HepG2 (cell line): ENCODE results near the gene TNFAIP8L3. TPM values are rescaled to one million over a fixed set of nuclear protein-coding genes. Genes with fewer than 3 reads are reported as not detected.

Experiments
- ATAC-seq: fragments of 200-7000 bp; cut with Tn5 transposase; 3 replicates; pipeline ENCODE4 v1.9.1; 2020; ENCODE audit warnings: mild to moderate bottlenecking, moderate library complexity
- BruUV-seq: library from RNA; stranded (reverse); fragments of 400-500 nt; replicated peaks from 2 replicates; lab custom pipeline; 2021; lab: Mats Ljungman, UMichigan
- CTCF ChIA-PET: fragments of 300-600 bp; formaldehyde crosslinking; extraction: SDS; loops from one replicate; lab custom pipeline; 2021; ENCODE audit warnings: low total read pairs, inconsistent platforms, low intra/inter-chr PET ratio; lab: Yijun Ruan, JAX
- POLR2A ChIA-PET: fragments of 350-600 bp; sonication (Branson Sonifier 250); formaldehyde crosslinking; loops from one replicate; lab custom pipeline; 2020; ENCODE audit warnings: antibody characterized with exemption, inconsistent platforms; lab: Yijun Ruan, JAX
- DNase-seq: peaks from one replicate; pipeline ENCODE4 v3.0.0-alpha.2; 2015; ENCODE audit warnings: low spot score
- FAIRE-seq: peaks from 3 replicates; lab custom pipeline; 2011; peaks lifted over from hg19 to GRCh38; lab: Jason Lieb, UNC
- H2AFZ ChIP-seq: one replicate; pipeline ENCODE4 v1.6.1; 2011; ENCODE audit warnings: low read length, inconsistent platforms
- H3K27ac ChIP-seq: fragments of 300-600 bp; 3 replicates; pipeline ENCODE4 v1.8.0; 2011; ENCODE audit warnings: mixed run types, mild to moderate bottlenecking, mixed read lengths, low read length, inconsistent platforms; ENCODE audit not compliant: insufficient read depth; ENCODE audit errors: extremely low read length
- H3K27me3 ChIP-seq, 2 experiments: fragments of 200-600 bp in 1 of 2; 2 replicates in 1 of 2; 3 replicates in 1 of 2; pipeline versions ENCODE4 v1.6.0 to v1.8.0; 2011; ENCODE audit warnings: low read length in 2 of 2, mild to moderate bottlenecking in 2 of 2, moderate library complexity in 2 of 2, inconsistent platforms in 1 of 2; ENCODE audit not compliant: insufficient read depth in 2 of 2, control insufficient read depth in 1 of 2
- H3K36me3 ChIP-seq, 2 experiments: fragments of 200-600 bp in 1 of 2; replicated peaks in 1 of 2; 2 replicates in 1 of 2; 3 replicates in 1 of 2; pipeline versions ENCODE4 v1.5.1 to v1.8.0; 2011; ENCODE audit warnings: low read length in 2 of 2, inconsistent platforms in 1 of 2; ENCODE audit not compliant: insufficient read depth in 2 of 2, control insufficient read depth in 1 of 2
- H3K4me1 ChIP-seq: 2 replicates; pipeline ENCODE4 v1.5.1; 2012; ENCODE audit warnings: low read length, inconsistent platforms; ENCODE audit not compliant: insufficient read depth
- H3K4me2 ChIP-seq: 2 replicates; pipeline ENCODE4 v1.6.0; 2011; ENCODE audit warnings: low read depth, low read length, inconsistent platforms
- H3K4me3 ChIP-seq, 3 experiments: fragments of 200-600 bp in 1 of 3; sonication (generic), shearing (Covaris generic) in 1 of 3; replicated peaks in 1 of 3; 2 replicates each; pipeline ENCODE4 v1.5.1; 2011 to 2016; ENCODE audit warnings: low read length in 3 of 3, inconsistent platforms in 2 of 3, low read depth in 2 of 3, mild to moderate bottlenecking in 2 of 3, control low read depth in 1 of 3, mixed read lengths in 1 of 3; ENCODE audit not compliant: insufficient read depth in 1 of 3
- H3K79me2 ChIP-seq: one replicate; pipeline ENCODE4 v1.6.1; 2011; ENCODE audit warnings: low read length, inconsistent platforms; ENCODE audit not compliant: insufficient read depth
- H3K9ac ChIP-seq: 2 replicates; pipeline ENCODE4 v1.6.0; 2011; ENCODE audit warnings: mild to moderate bottlenecking, low read depth, low read length, inconsistent platforms; ENCODE audit not compliant: insufficient read depth
- H3K9me3 ChIP-seq: 2 replicates; pipeline ENCODE4 v1.5.1; 2012; ENCODE audit warnings: mild to moderate bottlenecking, low read length
- H4K20me1 ChIP-seq: 2 replicates; pipeline ENCODE4 v1.6.0; 2011; ENCODE audit warnings: inconsistent platforms, mild to moderate bottlenecking, low read length, moderate library complexity; ENCODE audit not compliant: insufficient read depth
- ATF1 ChIP-seq: IDR thresholded peaks from 2 replicates; pipeline ENCODE4 v1.6.1; 2016; ENCODE audit warnings: mild to moderate bottlenecking, control low read depth
- GPN1 ChIP-seq: sonication (generic); formaldehyde crosslinking; IDR thresholded peaks from 2 replicates; pipeline ENCODE4 v1.5.1; 2020; ENCODE audit warnings: missing genetic modification reagents, borderline replicate concordance
- KDM3A ChIP-seq: IDR thresholded peaks from 2 replicates; pipeline ENCODE4 v1.6.1; 2018; ENCODE audit warnings: low read depth, missing compliant biosample characterization
- MZF1 ChIP-seq: sonication (generic); formaldehyde crosslinking; IDR thresholded peaks from 2 replicates; pipeline ENCODE4 v1.8.1; 2023; ENCODE audit warnings: mild to moderate bottlenecking, missing genetic modification reagents, borderline replicate concordance
- RFX3 ChIP-seq: IDR thresholded peaks from 2 replicates; pipeline ENCODE4 v1.6.1; 2016; ENCODE audit warnings: missing biosample characterization, missing genetic modification reagents
- SAP130 ChIP-seq: IDR thresholded peaks from 2 replicates; pipeline ENCODE4 v1.6.1; 2016; ENCODE audit warnings: low read depth
- ZNF101 ChIP-seq: sonication (generic); formaldehyde crosslinking; IDR thresholded peaks from 2 replicates; pipeline ENCODE4 v1.4.0; 2020; ENCODE audit warnings: mild to moderate bottlenecking, low read depth, missing genetic modification reagents, borderline replicate concordance
- ZNF343 ChIP-seq: sonication (generic); formaldehyde crosslinking; IDR thresholded peaks from 2 replicates; pipeline ENCODE4 v1.4.0; 2020; ENCODE audit warnings: mild to moderate bottlenecking, missing genetic modification reagents
- ZNF354B ChIP-seq: sonication (generic); formaldehyde crosslinking; IDR thresholded peaks from 2 replicates; pipeline ENCODE4 v1.8.0; 2022; ENCODE audit warnings: mild to moderate bottlenecking, missing genetic modification reagents
- ZNF569 ChIP-seq: sonication (generic); formaldehyde crosslinking; IDR thresholded peaks from 2 replicates; pipeline ENCODE4 v1.5.0; 2020; ENCODE audit warnings: mild to moderate bottlenecking, missing genetic modification reagents, moderate library complexity, borderline replicate concordance
- ZNF709 ChIP-seq: sonication (generic); formaldehyde crosslinking; IDR thresholded peaks from 2 replicates; pipeline ENCODE4 v1.5.0; 2020; ENCODE audit warnings: mild to moderate bottlenecking, missing genetic modification reagents
- WGBS: methylation state at CpG from one replicate; pipeline ENCODE4 v1.1.6; 2017; ENCODE audit warnings: low lambda C conversion rate; 5-methylcytosine and 5-hydroxymethylcytosine counted together
- in situ Hi-C: cut with HindIII; loops from 2 replicates; pipeline ENCODE4 v1.10.0; 2017; ENCODE audit warnings: low pct_unique_long_range_greater_than_20kb; ENCODE audit not compliant: extremely low pct_ligation_motif_present
- intact Hi-C: fragments of 100-400 bp; cut with micrococcal nuclease; formaldehyde crosslinking; loops from one replicate; pipeline ENCODE4 v1.10.0; 2022; ENCODE audit not compliant: unreplicated experiment
- polyA plus RNA-seq, 8 experiments: library from polyadenylated mRNA; depleted of rRNA in 3 of 8; stranded (reverse) in 7 of 8; unstranded in 1 of 8; fragments of >200 nt; fragmentation: Illumina TruSeq in 4 of 8; extraction: Trizol in 4 of 8; gene quantifications; 2 replicates each; pipeline versions ENCODE4 v1.2.1 to v1.2.3, GENCODE V29; 2011 to 2016; ENCODE audit warnings: low read depth in 4 of 8, missing spikeins in 1 of 8, mixed read lengths in 1 of 8; ENCODE audit not compliant: insufficient read depth in 1 of 8
- total RNA-seq, 5 experiments: library from RNA; depleted of rRNA; stranded (reverse); fragments of >200 nt; fragmentation: Illumina TruSeq; extraction: Trizol; gene quantifications; 2 replicates each; pipeline ENCODE4 v1.2.3, GENCODE V29; 2016; ENCODE audit warnings: low read depth in 1 of 5
- TF ChIP-seq, protein P1 (sequence below): sonication (generic); formaldehyde crosslinking; IDR thresholded peaks from 2 replicates; pipeline ENCODE4 v1.8.0; 2022; ENCODE audit warnings: low read depth, missing genetic modification reagents
- TF ChIP-seq, protein P2 (sequence below): sonication (generic); formaldehyde crosslinking; IDR thresholded peaks from 2 replicates; pipeline ENCODE4 v1.9.0; 2021; ENCODE audit warnings: missing genetic modification reagents, mild to moderate bottlenecking, borderline replicate concordance
- TF ChIP-seq, protein P3 (sequence below): IDR thresholded peaks from 2 replicates; pipeline ENCODE4 v1.6.1; 2016; ENCODE audit warnings: low read depth, missing genetic modification reagents, missing compliant biosample characterization
- TF ChIP-seq, protein P4 (sequence below): sonication (generic); formaldehyde crosslinking; IDR thresholded peaks from 2 replicates; pipeline ENCODE4 v1.5.0; 2020; ENCODE audit warnings: mild to moderate bottlenecking, missing genetic modification reagents, moderate library complexity

Gene TNFAIP8L3
- total and polyA plus RNA-seq, 2 of the 13 experiments (the other 11 are each of a cell fraction or from before 2014, with no cell fraction given) = 0.15 to 4.0 TPM

DNA sequence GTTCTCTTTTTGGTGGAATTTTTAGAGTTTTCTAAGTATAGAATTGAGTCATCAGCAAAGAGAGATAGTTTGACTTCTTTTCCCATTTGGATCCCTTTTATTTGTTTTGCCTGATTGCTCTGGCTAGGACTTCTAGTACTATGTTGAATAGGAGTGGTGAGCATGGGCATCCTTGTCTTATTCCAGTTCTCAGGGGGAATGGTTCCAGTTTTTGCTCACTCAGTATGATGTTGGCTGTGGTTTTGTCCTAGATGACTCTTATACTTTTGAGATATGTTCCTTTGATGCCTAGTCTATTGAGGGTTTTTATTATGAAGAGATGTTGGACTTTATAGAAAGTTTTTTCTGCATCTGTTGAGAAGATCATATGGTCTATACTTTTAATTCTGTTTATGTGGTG is 72.5 kb downstream of the TNFAIP8L3 start (continued):
- TF ChIP-seq, protein P1, sequence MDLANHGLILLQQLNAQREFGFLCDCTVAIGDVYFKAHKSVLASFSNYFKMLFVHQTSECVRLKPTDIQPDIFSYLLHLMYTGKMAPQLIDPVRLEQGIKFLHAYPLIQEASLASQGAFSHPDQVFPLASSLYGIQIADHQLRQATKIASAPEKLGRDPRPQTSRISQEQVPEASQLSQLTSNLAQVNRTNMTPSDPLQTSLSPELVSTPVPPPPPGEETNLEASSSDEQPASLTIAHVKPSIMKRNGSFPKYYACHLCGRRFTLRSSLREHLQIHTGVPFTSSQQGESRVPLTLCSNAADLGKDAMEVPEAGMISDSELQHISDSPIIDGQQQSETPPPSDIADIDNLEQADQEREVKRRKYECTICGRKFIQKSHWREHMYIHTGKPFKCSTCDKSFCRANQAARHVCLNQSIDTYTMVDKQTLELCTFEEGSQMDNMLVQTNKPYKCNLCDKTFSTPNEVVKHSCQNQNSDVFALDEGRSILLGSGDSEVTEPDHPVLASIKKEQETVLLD = no peak
- TF ChIP-seq MZF1 (CRISPR knock-in tag) (no peak), GPN1 (CRISPR knock-in tag) (no peak), ZNF569 (CRISPR knock-in tag) (no peak)
- TF ChIP-seq, protein P2, sequence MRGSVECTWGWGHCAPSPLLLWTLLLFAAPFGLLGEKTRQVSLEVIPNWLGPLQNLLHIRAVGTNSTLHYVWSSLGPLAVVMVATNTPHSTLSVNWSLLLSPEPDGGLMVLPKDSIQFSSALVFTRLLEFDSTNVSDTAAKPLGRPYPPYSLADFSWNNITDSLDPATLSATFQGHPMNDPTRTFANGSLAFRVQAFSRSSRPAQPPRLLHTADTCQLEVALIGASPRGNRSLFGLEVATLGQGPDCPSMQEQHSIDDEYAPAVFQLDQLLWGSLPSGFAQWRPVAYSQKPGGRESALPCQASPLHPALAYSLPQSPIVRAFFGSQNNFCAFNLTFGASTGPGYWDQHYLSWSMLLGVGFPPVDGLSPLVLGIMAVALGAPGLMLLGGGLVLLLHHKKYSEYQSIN (CRISPR knock-in tag) = no peak

DNA sequence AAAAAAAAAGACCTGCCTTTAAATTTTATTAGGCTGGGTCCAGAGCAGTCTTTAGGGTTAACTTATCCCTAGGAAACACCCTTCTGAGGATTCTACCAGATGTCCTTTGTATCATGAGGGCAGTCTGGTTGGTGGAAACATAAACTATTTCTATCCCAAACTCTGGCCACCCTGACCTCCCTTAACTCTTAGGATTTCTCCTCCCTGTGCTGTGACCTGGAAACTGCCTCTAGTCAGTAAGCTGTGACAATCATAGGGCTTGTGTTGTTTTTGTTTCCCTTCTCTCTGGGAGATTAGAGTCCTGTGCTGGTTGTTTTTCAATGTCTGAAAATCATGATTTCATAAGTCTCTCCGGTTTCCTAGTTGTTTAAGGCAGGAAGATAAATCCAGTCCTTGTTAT is 78.1 kb downstream of the TNFAIP8L3 start:
- Histone ChIP-seq H2AFZ (no peak overlapping the region), H3K27ac (no peak overlapping the region), H3K4me3 (no peak overlapping the region), H3K36me3 (no peaks in the 10 kb centered on the region), H4K20me1 (no peaks in the 10 kb centered on the region), H3K27me3 (no peaks in the 10 kb centered on the region), H3K4me2 (no peak overlapping the region), H3K9me3 (no peaks in the 10 kb centered on the region), H3K79me2 (no peaks in the 10 kb centered on the region), H3K9ac (no peak overlapping the region), H3K4me1 (no peaks in the 10 kb centered on the region)
- no peak for DNase-seq
- ChIA-PET CTCF (no interaction called here), POLR2A (no interaction called here)
- intact Hi-C loops = no loop called here
- 47% methylated on average over 1 of the region's 1 CpG for WGBS
- BruUV-seq = no TSS peak
- no peak for ATAC-seq
- FAIRE-seq = no peak
- in situ Hi-C loops = no loop called here
- TF ChIP-seq KDM3A (CRISPR knock-in tag) (no peak), ZNF101 (CRISPR knock-in tag) (no peak), ATF1 (CRISPR knock-in tag) (no peak), SAP130 (CRISPR knock-in tag) (no peak), RFX3 (CRISPR knock-in tag) (no peak), ZNF709 (no peak), ZNF354B (no peak), ZNF343 (CRISPR knock-in tag) (no peak)
- TF ChIP-seq, protein P3, sequence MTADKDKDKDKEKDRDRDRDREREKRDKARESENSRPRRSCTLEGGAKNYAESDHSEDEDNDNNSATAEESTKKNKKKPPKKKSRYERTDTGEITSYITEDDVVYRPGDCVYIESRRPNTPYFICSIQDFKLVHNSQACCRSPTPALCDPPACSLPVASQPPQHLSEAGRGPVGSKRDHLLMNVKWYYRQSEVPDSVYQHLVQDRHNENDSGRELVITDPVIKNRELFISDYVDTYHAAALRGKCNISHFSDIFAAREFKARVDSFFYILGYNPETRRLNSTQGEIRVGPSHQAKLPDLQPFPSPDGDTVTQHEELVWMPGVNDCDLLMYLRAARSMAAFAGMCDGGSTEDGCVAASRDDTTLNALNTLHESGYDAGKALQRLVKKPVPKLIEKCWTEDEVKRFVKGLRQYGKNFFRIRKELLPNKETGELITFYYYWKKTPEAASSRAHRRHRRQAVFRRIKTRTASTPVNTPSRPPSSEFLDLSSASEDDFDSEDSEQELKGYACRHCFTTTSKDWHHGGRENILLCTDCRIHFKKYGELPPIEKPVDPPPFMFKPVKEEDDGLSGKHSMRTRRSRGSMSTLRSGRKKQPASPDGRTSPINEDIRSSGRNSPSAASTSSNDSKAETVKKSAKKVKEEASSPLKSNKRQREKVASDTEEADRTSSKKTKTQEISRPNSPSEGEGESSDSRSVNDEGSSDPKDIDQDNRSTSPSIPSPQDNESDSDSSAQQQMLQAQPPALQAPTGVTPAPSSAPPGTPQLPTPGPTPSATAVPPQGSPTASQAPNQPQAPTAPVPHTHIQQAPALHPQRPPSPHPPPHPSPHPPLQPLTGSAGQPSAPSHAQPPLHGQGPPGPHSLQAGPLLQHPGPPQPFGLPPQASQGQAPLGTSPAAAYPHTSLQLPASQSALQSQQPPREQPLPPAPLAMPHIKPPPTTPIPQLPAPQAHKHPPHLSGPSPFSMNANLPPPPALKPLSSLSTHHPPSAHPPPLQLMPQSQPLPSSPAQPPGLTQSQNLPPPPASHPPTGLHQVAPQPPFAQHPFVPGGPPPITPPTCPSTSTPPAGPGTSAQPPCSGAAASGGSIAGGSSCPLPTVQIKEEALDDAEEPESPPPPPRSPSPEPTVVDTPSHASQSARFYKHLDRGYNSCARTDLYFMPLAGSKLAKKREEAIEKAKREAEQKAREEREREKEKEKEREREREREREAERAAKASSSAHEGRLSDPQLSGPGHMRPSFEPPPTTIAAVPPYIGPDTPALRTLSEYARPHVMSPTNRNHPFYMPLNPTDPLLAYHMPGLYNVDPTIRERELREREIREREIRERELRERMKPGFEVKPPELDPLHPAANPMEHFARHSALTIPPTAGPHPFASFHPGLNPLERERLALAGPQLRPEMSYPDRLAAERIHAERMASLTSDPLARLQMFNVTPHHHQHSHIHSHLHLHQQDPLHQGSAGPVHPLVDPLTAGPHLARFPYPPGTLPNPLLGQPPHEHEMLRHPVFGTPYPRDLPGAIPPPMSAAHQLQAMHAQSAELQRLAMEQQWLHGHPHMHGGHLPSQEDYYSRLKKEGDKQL (CRISPR knock-in tag) = no peak
- TF ChIP-seq, protein P4, sequence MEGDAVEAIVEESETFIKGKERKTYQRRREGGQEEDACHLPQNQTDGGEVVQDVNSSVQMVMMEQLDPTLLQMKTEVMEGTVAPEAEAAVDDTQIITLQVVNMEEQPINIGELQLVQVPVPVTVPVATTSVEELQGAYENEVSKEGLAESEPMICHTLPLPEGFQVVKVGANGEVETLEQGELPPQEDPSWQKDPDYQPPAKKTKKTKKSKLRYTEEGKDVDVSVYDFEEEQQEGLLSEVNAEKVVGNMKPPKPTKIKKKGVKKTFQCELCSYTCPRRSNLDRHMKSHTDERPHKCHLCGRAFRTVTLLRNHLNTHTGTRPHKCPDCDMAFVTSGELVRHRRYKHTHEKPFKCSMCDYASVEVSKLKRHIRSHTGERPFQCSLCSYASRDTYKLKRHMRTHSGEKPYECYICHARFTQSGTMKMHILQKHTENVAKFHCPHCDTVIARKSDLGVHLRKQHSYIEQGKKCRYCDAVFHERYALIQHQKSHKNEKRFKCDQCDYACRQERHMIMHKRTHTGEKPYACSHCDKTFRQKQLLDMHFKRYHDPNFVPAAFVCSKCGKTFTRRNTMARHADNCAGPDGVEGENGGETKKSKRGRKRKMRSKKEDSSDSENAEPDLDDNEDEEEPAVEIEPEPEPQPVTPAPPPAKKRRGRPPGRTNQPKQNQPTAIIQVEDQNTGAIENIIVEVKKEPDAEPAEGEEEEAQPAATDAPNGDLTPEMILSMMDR (CRISPR knock-in tag) = no peak
